ENCODE measurements around the gene LDB2. TPM values are rescaled to one million over a fixed set of nuclear protein-coding genes. Genes with fewer than 3 reads are reported as not detected.

LDB2 gene
- polyA plus RNA-seq, 12 donors: 33.0 to 86.4 (median 49.0) TPM; not detected in 1

DNA sequence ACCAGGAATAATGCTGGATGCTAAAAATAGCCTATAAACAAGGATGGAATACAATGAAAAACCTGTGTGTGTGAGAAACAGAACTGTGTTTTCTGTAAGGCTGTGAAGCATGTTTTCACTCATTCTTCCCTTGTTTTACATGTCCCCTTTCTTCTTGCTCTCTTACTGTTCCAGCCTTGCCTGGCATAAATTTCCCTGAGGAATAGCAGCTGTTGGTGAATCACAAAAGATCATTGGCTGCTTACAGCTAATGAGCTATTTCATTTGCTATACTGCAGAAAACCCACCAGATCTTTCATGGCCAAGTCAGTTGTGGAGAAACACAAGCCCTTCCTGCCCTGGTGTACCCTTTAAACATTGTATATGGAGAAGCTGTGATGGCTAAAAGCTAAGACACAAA, 91.1 kb downstream of the LDB2 start:
- no peak for DNase-seq

DNA sequence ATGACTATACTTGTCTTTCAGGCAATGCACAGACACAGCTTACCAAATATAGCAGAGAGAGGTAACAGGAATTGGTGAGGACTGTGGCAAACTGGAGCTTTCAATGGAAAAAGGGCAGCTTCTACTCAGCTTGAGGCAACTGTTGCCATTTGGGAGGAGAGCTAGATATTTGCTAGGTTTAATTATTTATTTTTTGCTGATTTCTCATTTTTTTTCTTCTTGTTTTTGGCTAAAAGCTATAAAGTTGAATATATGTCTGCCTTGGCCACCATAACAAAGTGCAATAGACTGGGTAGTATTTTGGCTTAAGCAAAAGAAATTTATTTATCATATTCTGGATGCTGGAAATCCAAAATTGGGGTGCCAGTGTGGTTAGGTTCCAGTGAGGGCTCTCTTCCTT, 93.9 kb downstream of the LDB2 start:
- no peak for DNase-seq

DNA sequence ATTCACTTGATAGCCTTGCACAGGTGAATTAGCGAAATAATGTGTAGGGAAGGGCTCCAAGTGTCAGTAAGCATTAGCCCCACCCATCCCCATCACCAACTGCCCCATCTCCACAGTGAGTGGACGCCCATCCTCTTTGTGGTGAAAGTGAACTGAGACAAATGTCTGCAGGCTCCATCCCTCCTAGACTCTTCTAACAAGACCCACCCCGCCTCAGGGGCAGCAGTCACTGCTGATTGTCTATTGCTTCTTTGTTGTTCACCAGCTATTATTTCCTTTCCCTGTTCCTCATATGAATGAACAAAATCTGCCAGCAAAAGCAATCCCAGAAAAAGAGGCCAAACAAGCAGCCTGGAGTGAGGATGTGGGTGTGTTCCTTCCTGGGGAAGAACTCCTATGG, 96.4 kb downstream of the LDB2 start:
- no peak for DNase-seq

DNA sequence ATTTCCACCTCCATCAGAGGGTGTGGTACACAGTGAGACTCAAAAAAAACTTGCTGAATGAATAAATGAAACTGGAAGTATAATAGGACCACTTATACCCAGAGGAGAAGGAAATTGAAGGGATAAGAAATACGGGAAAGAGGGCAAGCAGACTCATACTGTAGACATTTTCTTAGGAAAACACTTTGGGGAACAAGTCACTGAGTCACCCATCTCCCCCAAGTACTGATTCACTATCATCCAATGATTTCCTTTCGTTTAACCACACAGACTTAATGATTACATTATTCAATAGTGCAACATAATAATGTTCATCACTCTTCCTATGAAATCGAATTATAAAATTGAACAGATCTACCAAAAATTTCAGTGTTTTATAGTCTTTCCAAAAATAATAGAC, 97.1 kb downstream of the LDB2 start:
- DNase-seq: no peak

DNA sequence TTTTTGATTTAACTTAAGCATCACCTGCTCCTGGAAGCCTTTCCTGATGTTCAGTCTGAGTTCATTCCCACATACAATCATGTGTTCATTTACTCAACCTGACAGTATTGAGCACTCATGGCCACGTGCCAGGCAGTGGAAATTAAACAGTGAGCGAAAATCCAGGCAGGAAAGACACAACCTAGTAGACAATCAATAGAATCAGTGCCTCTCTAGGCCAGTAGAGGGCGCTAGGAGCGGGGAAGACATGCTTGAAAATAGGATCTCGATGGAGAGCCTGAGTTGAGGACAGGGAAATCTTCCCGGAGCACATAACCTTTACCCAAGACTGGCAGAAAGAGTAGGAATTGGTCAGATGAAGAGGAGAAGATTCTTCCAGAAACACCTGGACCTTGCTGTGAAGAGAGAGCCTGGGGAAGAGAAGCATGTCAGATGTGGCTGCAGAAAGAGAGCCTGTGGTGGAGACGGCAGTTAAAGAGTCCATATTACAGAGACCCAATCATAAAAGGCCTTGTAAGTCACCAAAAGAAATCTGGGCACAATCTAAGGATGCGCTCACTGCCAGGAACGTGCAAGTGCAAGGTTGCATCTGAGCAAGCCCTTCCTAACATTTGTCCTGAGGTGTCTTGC, 103.5 kb downstream of the LDB2 start:
- peak; percentile 53 for DNase-seq

DNA sequence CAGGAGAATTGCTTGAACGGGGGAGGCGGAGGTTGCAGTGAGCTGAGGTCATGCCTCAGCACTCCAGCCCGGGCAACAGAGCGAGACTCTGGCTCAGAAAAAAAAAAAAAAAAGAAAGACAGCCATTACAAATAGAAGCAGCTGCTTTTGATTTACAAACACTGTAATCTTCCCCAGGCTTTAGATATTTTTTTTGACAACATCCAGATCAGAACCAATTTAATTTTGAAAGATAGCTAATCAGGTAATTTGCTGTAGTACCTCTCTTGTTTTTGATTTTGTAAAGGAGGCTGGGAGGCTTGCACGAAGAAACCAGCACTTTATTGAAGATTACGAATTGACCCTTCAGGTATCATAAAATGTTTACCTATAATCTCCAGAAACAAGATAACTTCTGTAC, 107.0 kb downstream of the LDB2 start:
- DNase-seq: no peak

DNA sequence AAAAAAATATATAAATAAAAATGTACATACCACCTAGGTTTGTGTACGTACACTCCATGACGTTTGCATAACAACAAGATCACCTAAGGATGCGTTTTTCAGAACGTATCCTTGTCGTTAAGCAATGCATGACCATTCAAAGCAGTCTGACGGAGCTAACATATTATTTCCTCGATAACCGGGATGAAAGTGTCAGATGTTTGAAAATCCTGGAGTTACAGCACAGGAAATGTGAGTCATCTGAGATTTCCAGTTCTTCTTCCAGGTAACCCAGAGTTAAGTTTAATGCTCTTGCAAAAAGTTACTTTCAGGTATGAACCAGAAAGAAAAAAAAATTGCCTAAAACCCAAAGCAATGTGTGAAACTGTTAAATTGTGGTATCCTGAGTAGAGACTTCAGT, 107.9 kb downstream of the LDB2 start:
- DNase-seq: no peak

DNA sequence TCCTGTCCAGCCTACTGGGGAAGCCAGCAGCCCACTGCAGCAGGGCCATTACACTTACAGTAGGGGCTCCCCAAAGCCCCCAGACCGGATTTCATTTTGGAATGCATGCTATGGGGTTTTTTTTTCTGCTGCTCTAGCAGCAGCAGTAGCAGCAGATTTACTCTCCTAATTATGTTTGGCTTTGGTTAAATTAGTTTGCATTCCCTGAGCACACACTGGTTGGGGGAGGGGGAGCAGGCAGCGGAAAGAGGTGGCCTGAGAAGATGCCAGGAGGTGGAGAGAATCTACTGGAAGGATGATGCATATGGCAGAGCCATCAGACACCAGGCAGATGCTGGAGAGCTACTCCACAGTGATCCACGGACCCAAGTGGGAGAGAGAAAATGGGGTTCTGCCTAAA, 109.6 kb downstream of the LDB2 start:
- DNase-seq: no peak

DNA sequence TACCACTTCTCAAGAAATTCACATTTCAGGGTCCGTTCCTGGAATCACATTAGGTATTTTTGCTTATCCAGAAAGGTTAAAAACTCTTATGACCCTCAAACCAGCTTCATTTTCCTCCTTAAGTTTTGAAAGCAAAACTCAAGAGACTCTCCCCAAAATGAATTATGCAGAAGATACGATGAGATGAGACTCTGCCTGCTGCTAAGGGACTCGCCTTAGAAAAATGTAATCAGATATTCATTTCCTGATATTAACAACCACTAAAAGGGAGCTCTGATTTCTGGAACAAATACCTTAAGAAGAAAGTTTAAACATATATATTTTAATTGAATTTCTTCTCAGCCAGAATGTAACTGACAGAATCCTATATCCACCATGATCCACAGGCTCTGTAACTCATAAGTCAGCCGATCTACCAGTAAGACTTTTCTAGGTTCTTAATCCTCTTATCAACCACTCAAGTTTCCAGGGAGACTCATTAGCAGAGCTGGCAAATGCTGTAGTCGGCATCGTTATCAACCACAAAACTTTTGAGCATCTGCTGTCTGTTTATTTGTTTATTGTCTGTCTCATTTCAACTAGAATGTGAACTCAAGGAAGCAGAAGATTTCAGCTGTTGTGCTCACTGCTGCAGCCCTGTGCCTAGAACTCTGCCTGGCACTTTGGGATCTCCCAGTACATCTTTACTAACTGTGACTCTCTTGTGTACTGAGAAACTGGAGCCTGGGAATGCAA, 112.5 kb downstream of the LDB2 start:
- no peak for DNase-seq

DNA sequence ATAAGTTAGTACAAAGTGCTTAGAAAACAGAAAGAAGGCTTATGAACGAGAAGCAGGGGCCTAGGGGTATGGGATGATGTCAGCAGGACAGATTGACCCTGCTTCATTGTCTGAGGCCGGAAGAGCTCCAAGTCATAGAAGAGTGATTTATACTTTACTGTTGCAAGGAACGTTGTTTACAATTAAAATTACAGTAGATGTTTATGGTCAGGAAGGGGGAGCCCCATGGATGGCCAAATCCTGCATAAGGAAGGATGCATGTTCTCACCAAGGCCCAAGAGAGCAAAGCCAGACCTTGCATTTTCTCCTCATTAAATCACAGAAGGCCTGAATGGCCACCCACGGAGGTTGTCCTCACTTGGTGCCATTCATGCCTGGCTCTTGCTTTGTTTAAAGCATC, 115.3 kb downstream of the LDB2 start:
- no peak for DNase-seq

DNA sequence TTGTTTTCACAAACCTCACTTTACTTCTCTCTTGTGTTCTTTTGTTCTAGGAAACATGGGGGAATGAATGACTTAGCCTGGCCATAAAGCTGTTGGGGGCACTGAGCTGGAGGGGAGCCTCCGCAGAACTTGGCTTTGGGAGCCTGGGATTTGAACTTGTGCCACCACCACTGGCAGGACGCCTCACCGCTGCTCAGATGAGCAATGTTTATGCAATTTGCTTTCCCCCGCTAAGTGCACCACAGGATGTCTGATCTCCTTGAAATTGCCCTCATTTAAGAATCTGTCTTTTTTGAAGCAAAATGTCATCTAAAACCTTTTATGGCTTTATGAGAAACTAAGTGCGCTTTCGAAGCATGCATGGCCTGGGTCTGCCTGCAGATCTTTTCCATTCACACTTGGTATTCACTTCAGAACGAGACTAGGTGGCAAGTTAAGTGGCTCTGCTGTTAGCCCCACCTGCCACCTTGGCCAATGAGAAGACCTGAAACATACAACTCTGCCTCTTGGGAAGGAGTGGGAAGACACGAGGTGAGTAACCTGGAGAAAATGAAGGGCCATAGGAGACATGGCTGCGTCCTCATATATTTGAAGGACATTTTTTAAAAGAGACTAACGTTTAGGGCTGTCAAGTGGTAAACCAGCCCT, 119.3 kb downstream of the LDB2 start:
- DNase-seq: no peak

DNA sequence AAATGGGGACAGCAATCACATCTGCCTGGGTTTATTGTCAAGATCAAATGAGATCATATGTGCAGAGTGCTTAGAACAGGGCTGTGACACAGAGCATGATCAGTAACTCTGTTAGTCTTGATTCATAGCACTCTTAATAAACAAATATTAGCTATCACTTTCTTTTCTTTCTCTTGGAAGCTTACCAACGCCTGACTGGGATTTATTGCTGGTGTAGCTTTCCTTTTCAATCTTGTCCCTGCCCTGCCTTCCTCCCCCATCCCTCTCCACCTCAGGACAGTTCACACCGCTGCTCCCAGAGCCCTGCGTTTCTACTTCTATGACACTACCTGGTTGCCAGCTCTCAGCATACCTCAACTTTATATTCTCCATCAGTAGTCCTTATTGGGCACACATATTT, 120.7 kb downstream of the LDB2 start:
- no peak for DNase-seq

DNA sequence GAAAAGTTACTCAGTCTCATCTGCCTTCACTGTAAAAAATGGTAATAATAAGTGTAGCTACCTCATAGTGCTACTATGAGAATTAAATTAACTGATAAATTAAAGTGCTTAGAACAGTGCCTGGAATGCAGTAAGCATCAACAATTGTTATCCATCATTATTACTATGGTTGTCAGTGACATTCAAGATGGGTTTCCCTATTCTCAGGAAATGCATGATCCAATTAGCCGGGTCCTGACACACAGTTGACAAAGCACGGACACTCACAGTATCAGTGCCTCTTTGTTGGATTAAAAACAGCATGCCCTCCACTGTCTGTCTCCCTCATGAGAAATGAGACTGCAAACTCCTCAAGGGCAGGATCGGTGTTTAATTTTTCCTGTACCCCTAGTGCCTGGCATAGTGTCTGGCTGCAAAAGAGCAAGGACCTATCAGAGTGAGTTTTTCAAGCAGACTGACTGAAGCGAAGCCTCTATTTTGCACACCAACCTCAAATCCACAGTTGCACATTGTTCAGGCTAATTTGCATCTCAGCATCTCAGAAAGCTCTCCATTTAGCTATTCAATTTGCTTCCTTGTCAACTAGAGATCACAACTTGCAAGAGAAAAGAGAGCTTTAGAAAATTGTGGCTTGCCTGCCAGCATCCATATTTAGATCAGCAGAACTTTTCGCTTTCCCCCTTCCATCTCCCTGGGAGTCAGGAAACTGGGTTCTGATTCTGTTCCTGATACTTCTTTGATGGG, 122.9 kb downstream of the LDB2 start:
- DNase-seq: no peak

DNA sequence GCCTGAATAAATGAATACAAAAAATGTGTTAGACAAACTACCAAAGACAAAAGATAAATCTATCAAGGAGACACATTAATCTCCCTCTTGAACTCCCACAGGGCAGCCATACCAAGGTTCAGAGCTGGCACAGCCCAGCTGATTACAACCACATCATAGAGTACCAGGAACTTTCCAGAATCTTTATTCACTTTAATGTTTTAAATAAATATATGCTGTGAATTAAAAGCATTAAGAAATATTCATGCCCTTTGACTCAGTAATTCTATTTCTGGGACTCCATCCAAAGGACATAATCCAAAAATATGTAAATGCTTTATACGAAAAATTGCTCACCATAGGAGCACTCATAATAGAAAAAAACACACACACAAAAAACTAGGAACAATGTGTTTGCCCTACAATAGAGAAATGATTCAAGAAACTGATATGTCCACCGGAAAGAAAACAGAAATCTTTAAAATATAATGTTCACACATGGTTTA, 126.0 kb downstream of the LDB2 start:
- DNase-seq: peak; percentile 59

DNA sequence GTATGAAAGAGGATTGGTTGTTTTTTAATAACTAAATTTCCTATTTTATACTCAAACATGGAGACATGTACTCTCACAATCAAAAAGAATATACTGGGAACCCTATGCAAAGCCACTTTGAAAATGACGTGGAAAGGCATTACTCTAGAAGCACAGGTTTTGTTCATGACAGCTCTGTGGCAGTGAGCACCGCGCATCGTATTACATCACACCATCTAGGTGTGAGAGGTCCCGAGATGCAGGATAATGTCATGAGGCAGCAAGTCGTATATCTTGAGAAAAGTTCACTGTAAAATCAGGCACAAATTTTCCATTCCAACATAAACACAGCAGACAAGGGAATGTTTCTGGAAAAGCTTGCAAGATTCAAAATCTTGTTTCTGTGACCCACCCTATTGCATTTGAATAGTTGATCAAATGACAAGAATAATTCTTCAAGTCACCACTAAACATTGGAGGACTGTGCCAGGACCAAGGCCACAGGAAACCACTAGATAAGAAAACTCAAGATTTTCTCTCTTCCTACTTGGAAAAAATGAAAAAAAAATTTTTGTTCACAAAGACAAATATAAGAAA, 127.6 kb downstream of the LDB2 start:
- DNase-seq: no peak

DNA sequence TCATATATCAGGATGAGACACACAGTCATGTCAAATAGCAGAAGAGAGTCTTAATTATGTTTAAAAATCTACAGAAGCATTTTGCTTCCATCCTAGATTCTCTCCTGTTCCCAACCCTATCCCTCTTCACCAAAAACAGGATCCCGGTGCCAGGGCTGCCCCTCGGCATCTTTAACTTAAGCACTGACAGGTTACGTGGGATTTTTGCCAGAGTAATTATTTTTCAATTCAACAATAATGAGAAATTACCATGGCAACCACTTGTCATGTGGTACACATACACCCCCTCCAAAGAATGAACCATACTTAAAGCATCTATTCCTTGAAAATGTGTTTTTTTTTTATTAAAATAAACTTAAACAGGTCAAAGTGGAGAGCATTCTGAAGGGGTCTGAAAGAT, 130.6 kb downstream of the LDB2 start:
- DNase-seq: no peak

DNA sequence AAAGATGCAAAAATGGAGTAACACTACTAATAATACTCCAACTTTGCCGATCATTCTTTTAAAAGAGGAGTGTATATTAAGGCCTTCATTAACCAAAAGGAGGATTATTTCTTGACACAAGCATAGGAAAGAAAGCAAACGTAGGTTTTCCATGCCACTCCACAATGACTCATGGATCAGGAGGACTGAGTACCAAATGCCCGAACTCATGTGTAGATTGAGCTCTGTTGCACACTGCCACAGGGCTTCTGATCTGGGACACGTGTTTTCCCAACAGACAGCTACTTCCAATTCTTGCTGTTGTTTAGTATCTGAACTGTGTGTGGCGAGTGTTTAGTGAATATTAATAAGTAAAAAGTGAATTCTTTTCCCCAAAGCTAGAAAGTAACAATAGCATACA, 131.2 kb downstream of the LDB2 start:
- DNase-seq: no peak

DNA sequence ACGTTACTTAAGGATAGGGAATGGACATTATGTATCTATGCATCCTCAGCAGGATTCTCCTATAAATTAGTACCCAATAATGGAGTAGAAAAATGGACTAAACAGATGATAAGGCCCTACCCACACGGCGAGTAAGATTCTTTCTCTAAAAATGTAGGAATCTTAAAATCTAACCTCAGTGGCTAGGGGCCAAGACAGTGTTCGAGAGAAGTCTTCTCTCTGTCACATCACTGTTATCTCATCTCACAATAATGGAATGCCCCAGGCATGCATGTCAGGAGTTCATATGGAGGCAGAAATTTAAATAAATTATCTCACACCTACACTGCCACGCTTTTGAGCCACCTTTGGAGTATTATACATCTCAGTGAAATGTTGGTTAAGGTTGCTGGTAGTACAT, 132.9 kb downstream of the LDB2 start:
- no peak for DNase-seq

DNA sequence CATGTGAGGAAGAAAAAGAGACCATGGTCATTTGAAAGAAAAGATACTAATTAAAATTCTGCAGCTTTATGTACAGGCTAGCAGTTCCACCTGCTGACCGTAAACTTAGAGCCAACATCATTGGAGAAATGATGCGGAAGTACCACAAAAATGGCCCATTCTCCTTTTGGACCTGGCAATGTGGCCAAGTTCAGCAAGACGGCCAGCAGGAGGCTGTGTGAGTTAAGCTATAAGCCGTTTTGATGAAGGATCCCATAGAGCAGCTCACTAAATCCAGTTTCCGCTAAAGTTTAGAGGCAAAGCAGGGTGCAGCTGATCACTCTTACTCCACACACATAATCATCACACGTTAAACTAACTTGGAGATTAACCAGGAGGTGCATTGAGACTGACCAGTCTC, 133.8 kb downstream of the LDB2 start:
- DNase-seq: no peak

DNA sequence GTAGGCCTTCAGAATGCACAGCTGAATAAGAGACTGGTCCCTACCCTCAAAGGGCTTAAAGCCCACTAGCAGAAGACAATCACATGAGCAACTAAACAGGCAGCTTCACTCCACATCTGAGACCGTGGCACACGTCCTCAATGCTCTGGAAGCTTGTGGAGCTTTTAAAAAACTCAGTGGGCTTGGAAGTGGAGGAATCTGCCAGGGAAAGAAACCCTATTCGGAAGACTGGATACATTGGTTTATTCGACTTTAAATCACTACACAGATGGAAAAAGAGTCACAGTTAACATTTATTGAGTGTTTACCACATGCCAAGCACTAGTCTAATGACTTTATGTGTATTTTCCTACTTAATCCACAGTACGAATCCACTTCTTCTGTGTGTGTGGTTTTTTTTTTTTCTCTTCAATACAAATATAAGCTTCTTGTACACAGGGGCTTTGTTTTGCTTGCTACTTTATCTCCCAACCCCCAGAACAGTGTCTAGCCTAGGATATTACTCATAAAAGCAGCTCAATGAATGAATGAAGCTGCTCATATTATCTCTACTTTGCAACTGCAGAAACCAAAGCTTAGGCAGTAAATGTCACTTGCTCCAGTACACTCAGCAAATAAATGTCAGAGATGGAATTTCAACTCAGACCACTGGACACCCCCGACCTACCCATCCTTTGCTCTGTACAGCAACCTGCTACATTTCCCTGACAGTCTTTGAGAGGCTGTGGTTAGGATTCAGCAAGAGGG, 137.7 kb downstream of the LDB2 start:
- no peak for DNase-seq

DNA sequence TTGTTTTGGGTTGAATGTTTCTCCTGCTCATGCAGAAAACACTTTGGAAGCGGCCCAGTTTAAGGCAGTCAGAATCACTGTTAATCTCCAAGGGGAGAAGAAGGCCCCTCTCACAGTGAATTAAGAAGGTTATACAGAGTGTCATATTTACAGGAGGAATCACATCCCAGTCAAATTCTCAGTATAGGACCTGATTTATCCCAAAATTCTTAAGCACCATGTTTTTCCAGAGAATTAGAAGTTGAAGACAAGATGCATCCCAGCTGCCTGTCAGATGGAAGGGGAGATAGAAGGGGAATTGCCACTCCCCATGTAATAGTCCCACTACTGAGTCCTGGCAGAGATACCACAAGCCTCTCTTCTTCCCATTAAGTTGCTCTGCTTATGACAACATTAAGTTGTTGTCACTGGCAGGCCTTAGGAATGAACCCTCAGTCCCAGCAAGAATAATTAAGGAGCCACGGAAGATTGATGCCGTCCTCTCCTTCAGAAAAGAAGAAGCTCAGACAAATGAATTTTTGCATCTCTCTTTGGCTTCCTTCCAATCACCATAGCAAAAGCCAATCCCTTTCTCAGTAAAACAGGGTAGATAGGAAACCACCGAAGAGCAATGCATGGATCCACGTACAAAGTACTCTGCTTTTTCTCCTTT, 138.4 kb downstream of the LDB2 start:
- DNase-seq: peak; percentile 68
